K562 (cell line): Measurements from ENCODE around the gene CLDN5. TPM values are rescaled to one million over a fixed set of nuclear protein-coding genes. Genes with fewer than 3 reads are reported as not detected.
A peak's percentile ranks its signal among the peaks of the same experiment; 100 is the strongest.

Source experiments
- MCM7 ChIP-seq, 2 experiments: fragments of 450-650 bp; IDR thresholded peaks; 2 replicates each; pipeline ENCODE4 v1.6.1; 2016 to 2018
- MGA ChIP-seq: fragments of 450-650 bp; IDR thresholded peaks from 2 replicates; pipeline ENCODE4 v1.6.1; 2016; ENCODE audit warnings: mild to moderate bottlenecking, moderate library complexity
- POU5F1 ChIP-seq: fragments of 150-350 bp; IDR thresholded peaks from 2 replicates; pipeline ENCODE4 v1.6.1; 2014; ENCODE audit warnings: borderline replicate concordance, low read length, low read depth, mild to moderate bottlenecking; ENCODE audit not compliant: partially characterized antibody
- ZBTB9 ChIP-seq: fragments of 450-650 bp; formaldehyde crosslinking; IDR thresholded peaks from 2 replicates; pipeline ENCODE4 v1.4.0; 2020; ENCODE audit warnings: mild to moderate bottlenecking, moderate library complexity
- ZMIZ1 ChIP-seq, 2 experiments: fragments of 150-350 bp in 1 of 2; IDR thresholded peaks; 2 replicates each; pipeline ENCODE4 v1.6.1; 2012 to 2016; ENCODE audit warnings: low read depth in 2 of 2, low read length in 2 of 2, mild to moderate bottlenecking in 1 of 2, moderate library complexity in 1 of 2
- ZNF3 ChIP-seq: fragments of 250-450 bp; sonication (Bioruptor Pico); IDR thresholded peaks from 2 replicates; pipeline ENCODE4 v1.5.0; 2021; ENCODE audit warnings: mild to moderate bottlenecking, moderate library complexity
- ZSCAN32 ChIP-seq: fragments of 450-650 bp; formaldehyde crosslinking; IDR thresholded peaks from 2 replicates; pipeline ENCODE4 v1.4.0; 2020; ENCODE audit warnings: mild to moderate bottlenecking, moderate library complexity
- polyA plus RNA-seq, 8 experiments: library from polyadenylated mRNA; depleted of rRNA in 4 of 8; stranded (reverse) in 5 of 8; unstranded in 3 of 8; fragments of >200 nt; fragmentation: Nextera tagmentation in 2 of 8; fragmentation: Illumina TruSeq in 1 of 8; extraction: Ambion mirVana in 2 of 8; extraction: Trizol in 1 of 8; gene quantifications; 2 replicates each; pipeline versions ENCODE4 v1.2.1 to v1.2.3, GENCODE V29; 2011 to 2014; ENCODE audit warnings: inconsistent platforms in 1 of 8, missing spikeins in 1 of 8
- total RNA-seq, 7 experiments: library from RNA; depleted of rRNA in 6 of 7; stranded (reverse); fragments of >200 nt in 6 of 7; fragmentation: Illumina TruSeq in 2 of 7; extraction: Trizol in 2 of 7; gene quantifications; 2 replicates each; pipeline versions ENCODE4 v1.2.1 to v1.2.3, GENCODE V29; 2011 to 2021; ENCODE audit warnings: low replicate concordance in 1 of 7

The CLDN5 gene
- total and polyA plus RNA-seq, 9 of the 15 experiments (the other 6 are each of a cell fraction or from before 2014, with no cell fraction given), result 0.20 TPM; not detected in 8

- TF ChIP-seq ZBTB9 (peak; percentile 98), ZNF3 (CRISPR knock-in tag) (no peak), ZMIZ1 (IDR thresholded peaks at IDR 0.05; ENCODE audit: low read depth in 2 of 2, low read length in 2 of 2) (peak in 1 of 2 experiments; percentile 72; a peak in 2 of 4 replicates), POU5F1 (no peak), MCM7 (IDR thresholded peaks at IDR 0.05) (no peak), MGA (no peak), ZSCAN32 (CRISPR knock-in tag) (peak; percentile 83)
Observed at GRCh38 chr22:19479355-19480172, 44.6 kb downstream of the CLDN5 start, which contains the start of gene CDC45 (continued).
